Peyer's patch (tissue), 4 donors: ENCODE results near the gene TBCC.

Source experiments
- CTCF ChIP-seq, 6 experiments: fragments of 450-650 bp in 4 of 6; fragments of 200-600 bp in 2 of 6; sonication (generic) in 1 of 6; IDR thresholded peaks; one replicate each; pipeline ENCODE4 v1.5.1; 2017 to 2019; ENCODE audit warnings: antibody characterized with exemption in 6 of 6, mild to moderate bottlenecking in 3 of 6, moderate library complexity in 1 of 6
- POLR2A ChIP-seq, 2 donors: fragments of 450-650 bp; IDR thresholded peaks; one replicate each; pipeline ENCODE4 v1.5.1; 2017; ENCODE audit warnings: antibody characterized with exemption in 2 of 2, mild to moderate bottlenecking in 2 of 2, moderate library complexity in 2 of 2

- TF ChIP-seq CTCF (IDR thresholded peaks at IDR 0.05), result no peak
- no peak for TF ChIP-seq POLR2A (IDR thresholded peaks at IDR 0.05)
These were observed 16.2 kb downstream of the TBCC start for GRCh38 chr6:42729731-42730130.
